Liver (tissue), 9 donors: ENCODE measurements around the gene ZC3H12D. TPM values are rescaled to one million over a fixed set of nuclear protein-coding genes. Genes with fewer than 3 reads are reported as not detected.

Source experiments
- DNase-seq: peaks from one replicate; pipeline ENCODE4 v3.0.0-alpha.2; 2017; ENCODE audit warnings: low spot score
- H3K27ac ChIP-seq, 2 donors: one replicate each; pipeline ENCODE4 v1.7.0; 2013; ENCODE audit warnings: inconsistent platforms in 2 of 2, low read length in 2 of 2, control low read depth in 1 of 2, low read depth in 1 of 2, mild to moderate bottlenecking in 1 of 2
- H3K27me3 ChIP-seq, 4 donors: one replicate each; pipeline versions ENCODE4 v1.6.1 to v1.7.0; 2013; ENCODE audit warnings: low read length in 3 of 4, inconsistent platforms in 1 of 4, mild to moderate bottlenecking in 1 of 4, moderate library complexity in 1 of 4; ENCODE audit not compliant: control insufficient read depth in 4 of 4, insufficient read depth in 4 of 4
- H3K36me3 ChIP-seq, 4 donors: one replicate each; pipeline versions ENCODE4 v1.6.1 to v1.7.0; 2013; ENCODE audit warnings: low read length in 3 of 4, mild to moderate bottlenecking in 3 of 4, low read depth in 1 of 4, moderate library complexity in 1 of 4; ENCODE audit not compliant: control insufficient read depth in 4 of 4, insufficient read depth in 3 of 4
- H3K4me1 ChIP-seq, 4 donors: one replicate each; pipeline versions ENCODE4 v1.6.1 to v1.7.0; 2013; ENCODE audit warnings: low read length in 3 of 4, mild to moderate bottlenecking in 3 of 4, moderate library complexity in 1 of 4; ENCODE audit not compliant: control insufficient read depth in 4 of 4, insufficient read depth in 4 of 4
- H3K4me3 ChIP-seq, 3 donors: one replicate each; pipeline versions ENCODE4 v1.6.1 to v1.7.0; 2013; ENCODE audit warnings: low read length in 3 of 3, control low read depth in 1 of 3, low read depth in 1 of 3, mild to moderate bottlenecking in 1 of 3
- H3K9ac ChIP-seq, 2 donors: one replicate each; pipeline ENCODE4 v1.7.0; 2013; ENCODE audit warnings: low read length in 2 of 2, mild to moderate bottlenecking in 2 of 2, moderate library complexity in 2 of 2, control low read depth in 1 of 2, low read depth in 1 of 2
- H3K9me3 ChIP-seq, 4 donors: one replicate each; pipeline versions ENCODE4 v1.6.1 to v1.7.0; 2013; ENCODE audit warnings: low read length in 3 of 4; ENCODE audit not compliant: control insufficient read depth in 4 of 4
- EGR1 ChIP-seq, 2 donors: IDR thresholded peaks; 2 replicates each; pipeline ENCODE4 v1.6.1; 2016 to 2018; ENCODE audit warnings: antibody characterized with exemption in 2 of 2, low read depth in 2 of 2
- FOXA1 ChIP-seq: IDR thresholded peaks from 2 replicates; pipeline ENCODE4 v1.6.1; 2016; ENCODE audit warnings: antibody characterized with exemption
- GABPA ChIP-seq, 2 donors: IDR thresholded peaks in 1 of 2; conservative IDR thresholded peaks in 1 of 2; 2 replicates each; pipeline ENCODE4 v1.6.1; 2016; ENCODE audit warnings: antibody characterized with exemption in 2 of 2, mild to moderate bottlenecking in 1 of 2, moderate library complexity in 1 of 2
- HNF4G ChIP-seq: IDR thresholded peaks from 2 replicates; pipeline ENCODE4 v1.6.1; 2016; ENCODE audit warnings: antibody characterized with exemption
- JUND ChIP-seq, 2 donors: IDR thresholded peaks; 2 replicates each; pipeline ENCODE4 v1.6.1; 2016; ENCODE audit warnings: antibody characterized with exemption in 2 of 2
- NR2F2 ChIP-seq: IDR thresholded peaks from 2 replicates; pipeline ENCODE4 v1.6.1; 2016; ENCODE audit warnings: antibody characterized with exemption
- RAD21 ChIP-seq, 2 donors: IDR thresholded peaks; 2 replicates each; pipeline ENCODE4 v1.6.1; 2016; ENCODE audit warnings: antibody characterized with exemption in 2 of 2, mild to moderate bottlenecking in 2 of 2
- RXRA ChIP-seq, 2 donors: IDR thresholded peaks; 2 replicates each; pipeline ENCODE4 v1.6.1; 2017 to 2018; ENCODE audit warnings: antibody characterized with exemption in 2 of 2, mild to moderate bottlenecking in 1 of 2
- TAF1 ChIP-seq: conservative IDR thresholded peaks from 2 replicates; pipeline ENCODE4 v1.6.1; 2016; ENCODE audit warnings: antibody characterized with exemption, mild to moderate bottlenecking
- YY1 ChIP-seq: IDR thresholded peaks from 2 replicates; pipeline ENCODE4 v1.6.1; 2016; ENCODE audit warnings: antibody characterized with exemption, mild to moderate bottlenecking
- WGBS: extraction: QIAGEN DNeasy Blood & Tissue Kit; methylation state at CpG from one replicate; pipeline ENCODE4 v1.1.7; 2013; 5-methylcytosine and 5-hydroxymethylcytosine counted together
- polyA plus RNA-seq, 2 donors: library from polyadenylated mRNA; stranded (reverse) in 1 of 2; unstranded in 1 of 2; fragments of 200-250 nt in 1 of 2; fragments of >200 nt in 1 of 2; fragmentation: Nextera tagmentation in 1 of 2; extraction: Ambion mirVana in 1 of 2; gene quantifications; one replicate each; pipeline versions ENCODE4 v1.2.1 to v1.2.3, GENCODE V29; 2013 to 2015
- total RNA-seq, 2 donors: library from RNA; depleted of rRNA; stranded (reverse); fragments of >200 nt; gene quantifications; one replicate each; pipeline ENCODE4 v1.2.3, GENCODE V29; 2014
- TF ChIP-seq, protein P1 (sequence below): IDR thresholded peaks from 2 replicates; pipeline ENCODE4 v1.6.1; 2016; ENCODE audit warnings: antibody characterized with exemption
- TF ChIP-seq, protein P2 (sequence below): IDR thresholded peaks from 2 replicates; pipeline ENCODE4 v1.6.1; 2016; ENCODE audit warnings: antibody characterized with exemption
- TF ChIP-seq, protein P3 (sequence below): fragments of 150-350 bp; IDR thresholded peaks from 2 replicates; pipeline ENCODE4 v1.5.1; 2017; ENCODE audit warnings: improper control_type of control experiment, low read depth, low read length; ENCODE audit not compliant: missing input control
- TF ChIP-seq, protein P4 (sequence below): IDR thresholded peaks from 2 replicates; pipeline ENCODE4 v1.6.1; 2016; ENCODE audit warnings: antibody characterized with exemption
- donor health status: healthy.
- donor health status: healthy.
- donor health status: healthy.
- donor health status: healthy.
- donor health status: healthy.

ZC3H12D gene
- total and polyA plus RNA-seq, 4 donors = 0.07 to 1.4 (median 0.84) TPM

DNA sequence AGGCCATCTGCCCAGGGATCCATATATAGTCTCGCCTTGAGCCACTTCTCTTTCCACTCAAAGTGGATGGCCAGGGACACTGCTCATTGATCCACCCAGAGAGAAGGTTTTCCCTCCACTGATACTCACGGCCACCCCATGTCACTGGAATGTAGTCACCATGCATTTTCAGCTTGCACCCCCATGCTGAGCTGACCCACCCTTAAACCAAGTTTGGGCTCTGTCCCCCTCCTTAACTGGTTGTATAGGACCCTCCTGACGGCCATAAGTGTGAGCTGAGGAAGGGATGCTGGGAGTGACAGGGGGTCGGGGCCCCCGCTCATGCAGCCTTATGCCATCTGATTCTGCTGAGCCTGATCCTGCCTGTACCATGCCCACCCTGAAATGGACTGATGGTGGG is 59.1 kb downstream of the ZC3H12D start:
- H3K27me3 ChIP-seq = no peaks in the 10 kb centered on the region
- H3K4me3 ChIP-seq = no peak overlapping the region
- no peaks in the 10 kb centered on the region for H3K9me3 ChIP-seq
- H3K36me3 ChIP-seq = no peaks in the 10 kb centered on the region
- no peak overlapping the region for H3K27ac ChIP-seq
- TF ChIP-seq JUND (IDR thresholded peaks at IDR 0.05) (no peak), HNF4G (no peak), FOXA1 (no peak), GABPA (IDR thresholded peaks at IDR 0.05 in 1 of 2, conservative IDR thresholded peaks at IDR 0.05 in 1 of 2) (no peak), RXRA (IDR thresholded peaks at IDR 0.05) (no peak)
- TF ChIP-seq, protein P1, sequence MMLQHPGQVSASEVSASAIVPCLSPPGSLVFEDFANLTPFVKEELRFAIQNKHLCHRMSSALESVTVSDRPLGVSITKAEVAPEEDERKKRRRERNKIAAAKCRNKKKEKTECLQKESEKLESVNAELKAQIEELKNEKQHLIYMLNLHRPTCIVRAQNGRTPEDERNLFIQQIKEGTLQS = no peak
- TF ChIP-seq, protein P2, sequence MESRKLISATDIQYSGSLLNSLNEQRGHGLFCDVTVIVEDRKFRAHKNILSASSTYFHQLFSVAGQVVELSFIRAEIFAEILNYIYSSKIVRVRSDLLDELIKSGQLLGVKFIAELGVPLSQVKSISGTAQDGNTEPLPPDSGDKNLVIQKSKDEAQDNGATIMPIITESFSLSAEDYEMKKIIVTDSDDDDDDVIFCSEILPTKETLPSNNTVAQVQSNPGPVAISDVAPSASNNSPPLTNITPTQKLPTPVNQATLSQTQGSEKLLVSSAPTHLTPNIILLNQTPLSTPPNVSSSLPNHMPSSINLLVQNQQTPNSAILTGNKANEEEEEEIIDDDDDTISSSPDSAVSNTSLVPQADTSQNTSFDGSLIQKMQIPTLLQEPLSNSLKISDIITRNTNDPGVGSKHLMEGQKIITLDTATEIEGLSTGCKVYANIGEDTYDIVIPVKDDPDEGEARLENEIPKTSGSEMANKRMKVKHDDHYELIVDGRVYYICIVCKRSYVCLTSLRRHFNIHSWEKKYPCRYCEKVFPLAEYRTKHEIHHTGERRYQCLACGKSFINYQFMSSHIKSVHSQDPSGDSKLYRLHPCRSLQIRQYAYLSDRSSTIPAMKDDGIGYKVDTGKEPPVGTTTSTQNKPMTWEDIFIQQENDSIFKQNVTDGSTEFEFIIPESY = no peak
- no peak for DNase-seq
- WGBS = 95% methylated on average over 5 of the region's 5 CpGs
- H3K9ac ChIP-seq = no peak overlapping the region
- peaks cover 0 to 10% (median 5%) of the 10 kb centered on the region in 4 donors for H3K4me1 ChIP-seq

DNA sequence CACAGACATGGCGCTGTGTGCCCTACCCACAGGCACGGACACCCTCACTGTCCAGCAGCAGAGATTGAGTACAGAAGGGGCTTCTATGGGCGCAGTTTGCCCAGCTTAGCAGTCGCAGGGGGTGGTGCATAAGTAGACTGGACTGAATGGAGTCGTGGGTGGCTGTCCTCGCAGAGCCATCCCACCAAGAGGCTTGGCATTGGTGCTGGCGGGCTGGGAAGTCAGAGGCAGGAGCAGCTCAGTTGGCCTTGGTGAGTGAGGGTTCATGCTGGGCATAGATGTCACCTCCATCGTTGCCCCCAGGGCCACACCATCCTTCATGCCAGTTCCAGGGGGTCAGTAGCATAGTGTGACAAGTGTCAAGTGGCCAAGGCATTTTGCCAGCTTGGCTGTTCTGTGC is 59.6 kb downstream of the ZC3H12D start:
- Histone ChIP-seq H3K9ac (no peak overlapping the region), H3K27me3 (no peaks in the 10 kb centered on the region), H3K4me1 (peaks cover 0 to 10% (median 5%) of the 10 kb centered on the region in 4 donors), H3K4me3 (no peak overlapping the region), H3K9me3 (no peaks in the 10 kb centered on the region), H3K36me3 (no peaks in the 10 kb centered on the region), H3K27ac (no peak overlapping the region)
- no peak for DNase-seq
- 91% methylated on average over 8 of the region's 8 CpGs for whole genome bisulfite sequencing
- TF ChIP-seq YY1 = no peak
- no peak for TF ChIP-seq RXRA (IDR thresholded peaks at IDR 0.05)

DNA sequence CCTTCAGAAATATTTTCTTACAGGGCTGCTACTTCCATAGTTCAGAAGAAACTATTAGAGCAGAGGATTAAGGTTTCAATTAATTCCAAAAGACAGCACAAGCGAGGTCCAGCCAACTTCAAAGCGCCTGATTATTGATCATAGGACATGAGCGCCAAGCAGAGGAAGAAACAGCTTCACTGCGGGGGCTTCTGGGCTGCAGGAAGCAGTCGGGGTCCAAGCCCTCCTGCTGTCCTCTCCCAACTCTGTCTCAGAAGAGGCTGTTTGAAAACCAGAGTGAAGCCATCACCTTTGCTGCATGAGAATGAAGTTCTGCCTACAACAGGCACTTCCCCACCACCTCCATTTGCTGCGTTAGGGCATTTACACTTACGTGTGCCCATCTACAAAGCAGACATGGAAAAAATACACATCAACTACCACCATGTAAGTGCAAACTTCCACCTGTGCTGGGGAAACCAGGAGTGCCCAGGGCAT is 60.8 kb downstream of the ZC3H12D start:
- Histone ChIP-seq H3K9ac (no peak overlapping the region), H3K9me3 (no peaks in the 10 kb centered on the region), H3K27me3 (no peaks in the 10 kb centered on the region), H3K27ac (no peak overlapping the region), H3K4me1 (peaks cover 0 to 10% (median 5%) of the 10 kb centered on the region in 4 donors), H3K4me3 (no peak overlapping the region), H3K36me3 (no peaks in the 10 kb centered on the region)
- DNase-seq = no peak
- TF ChIP-seq, protein P2 = no peak
- TF ChIP-seq JUND (IDR thresholded peaks at IDR 0.05) (no peak), HNF4G (no peak), YY1 (no peak), NR2F2 (no peak), TAF1 (no peak), EGR1 (IDR thresholded peaks at IDR 0.05; ENCODE audit: low read depth in 2 of 2) (no peak), RXRA (IDR thresholded peaks at IDR 0.05) (no peak), FOXA1 (no peak), RAD21 (IDR thresholded peaks at IDR 0.05) (no peak)
- TF ChIP-seq, protein P3, sequence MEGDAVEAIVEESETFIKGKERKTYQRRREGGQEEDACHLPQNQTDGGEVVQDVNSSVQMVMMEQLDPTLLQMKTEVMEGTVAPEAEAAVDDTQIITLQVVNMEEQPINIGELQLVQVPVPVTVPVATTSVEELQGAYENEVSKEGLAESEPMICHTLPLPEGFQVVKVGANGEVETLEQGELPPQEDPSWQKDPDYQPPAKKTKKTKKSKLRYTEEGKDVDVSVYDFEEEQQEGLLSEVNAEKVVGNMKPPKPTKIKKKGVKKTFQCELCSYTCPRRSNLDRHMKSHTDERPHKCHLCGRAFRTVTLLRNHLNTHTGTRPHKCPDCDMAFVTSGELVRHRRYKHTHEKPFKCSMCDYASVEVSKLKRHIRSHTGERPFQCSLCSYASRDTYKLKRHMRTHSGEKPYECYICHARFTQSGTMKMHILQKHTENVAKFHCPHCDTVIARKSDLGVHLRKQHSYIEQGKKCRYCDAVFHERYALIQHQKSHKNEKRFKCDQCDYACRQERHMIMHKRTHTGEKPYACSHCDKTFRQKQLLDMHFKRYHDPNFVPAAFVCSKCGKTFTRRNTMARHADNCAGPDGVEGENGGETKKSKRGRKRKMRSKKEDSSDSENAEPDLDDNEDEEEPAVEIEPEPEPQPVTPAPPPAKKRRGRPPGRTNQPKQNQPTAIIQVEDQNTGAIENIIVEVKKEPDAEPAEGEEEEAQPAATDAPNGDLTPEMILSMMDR = no peak
- TF ChIP-seq, protein P1 = no peak
- TF ChIP-seq, protein P4, sequence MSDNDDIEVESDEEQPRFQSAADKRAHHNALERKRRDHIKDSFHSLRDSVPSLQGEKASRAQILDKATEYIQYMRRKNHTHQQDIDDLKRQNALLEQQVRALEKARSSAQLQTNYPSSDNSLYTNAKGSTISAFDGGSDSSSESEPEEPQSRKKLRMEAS = no peak
- 39% methylated on average over 7 of the region's 7 CpGs for WGBS
